Stomach smooth muscle (tissue), 2 donors: Measurements from ENCODE around the gene ZSCAN16.
"Not testable (repeated sequence)": the region's sequence is repeated elsewhere in the genome, so short reads cannot be mapped to it uniquely, and the experiment has no call there.

Source experiments
- H3K27ac ChIP-seq: one replicate; pipeline ENCODE4 v1.7.0; 2013; ENCODE audit warnings: mild to moderate bottlenecking, low read length, inconsistent platforms
- H3K27me3 ChIP-seq, 2 donors: one replicate each; pipeline ENCODE4 v1.7.0; 2013; ENCODE audit warnings: low read length in 2 of 2; ENCODE audit not compliant: insufficient read depth in 2 of 2, control insufficient read depth in 1 of 2
- H3K36me3 ChIP-seq, 2 donors: one replicate each; pipeline ENCODE4 v1.7.0; 2013; ENCODE audit warnings: low read length in 2 of 2; ENCODE audit not compliant: control insufficient read depth in 2 of 2, insufficient read depth in 2 of 2
- H3K4me1 ChIP-seq: one replicate; pipeline ENCODE4 v1.7.0; 2013; ENCODE audit warnings: low read length; ENCODE audit not compliant: control insufficient read depth, insufficient read depth
- H3K4me3 ChIP-seq, 2 donors: one replicate each; pipeline ENCODE4 v1.7.0; 2013; ENCODE audit warnings: low read length in 2 of 2
- H3K9ac ChIP-seq, 2 donors: one replicate each; pipeline ENCODE4 v1.7.0; 2013; ENCODE audit warnings: low read length in 2 of 2, mild to moderate bottlenecking in 1 of 2
- H3K9me3 ChIP-seq, 2 donors: one replicate each; pipeline ENCODE4 v1.7.0; 2013; ENCODE audit warnings: low read length in 2 of 2; ENCODE audit not compliant: control insufficient read depth in 2 of 2
- donor health status: healthy.
- donor health status: Pancreatic carcinoma.

ZSCAN16 gene

GRCh38 chr6:28104392-28105244, 19.8 kb upstream of the ZSCAN16 start:
- Histone ChIP-seq H3K4me3 (peak overlapping the region; percentile 86 to 90), H3K4me1 (peaks cover 9% of the 10 kb centered on the region), H3K27ac (peak overlapping the region; percentile 60), H3K9ac (peak overlapping the region; percentile 89 to 90), H3K27me3 (no peaks in the 10 kb centered on the region), H3K36me3 (no peaks in the 10 kb centered on the region), H3K9me3 (no peaks in the 10 kb centered on the region)

GRCh38 chr6:28105245-28105639, 19.2 kb upstream of the ZSCAN16 start:
- Histone ChIP-seq H3K27me3 (no peaks in the 10 kb centered on the region), H3K4me3 (peak overlapping the region; percentile 86 to 90), H3K4me1 (peaks cover 9% of the 10 kb centered on the region), H3K9me3 (no peaks in the 10 kb centered on the region), H3K9ac (peak overlapping the region; percentile 89 to 90), H3K27ac (peak overlapping the region; percentile 60), H3K36me3 (no peaks in the 10 kb centered on the region)

GRCh38 chr6:28107506-28107905, 16.9 kb upstream of the ZSCAN16 start:
- Histone ChIP-seq H3K4me1 (peaks cover 9% of the 10 kb centered on the region), H3K9me3 (no peaks in the 10 kb centered on the region), H3K27ac (no peak overlapping the region), H3K4me3 (no peak overlapping the region), H3K9ac (no peak overlapping the region), H3K27me3 (no peaks in the 10 kb centered on the region), H3K36me3 (no peaks in the 10 kb centered on the region)

GRCh38 chr6:28111964-28112363, 12.4 kb upstream of the ZSCAN16 start:
- Histone ChIP-seq H3K27ac (no peak overlapping the region), H3K4me1 (no peaks in the 10 kb centered on the region), H3K36me3 (peaks cover 4 to 7% of the 10 kb centered on the region in 2 donors), H3K9me3 (no peaks in the 10 kb centered on the region), H3K9ac (no peak overlapping the region), H3K4me3 (no peak overlapping the region), H3K27me3 (no peaks in the 10 kb centered on the region)

GRCh38 chr6:28115799-28116198, 8.6 kb upstream of the ZSCAN16 start:
- H3K4me1 ChIP-seq, result no peaks in the 10 kb centered on the region
- no peak overlapping the region for H3K27ac ChIP-seq
- H3K9me3 ChIP-seq, result no peaks in the 10 kb centered on the region
- no peaks in the 10 kb centered on the region for H3K27me3 ChIP-seq
- no peak overlapping the region for H3K9ac ChIP-seq
- no peak overlapping the region for H3K4me3 ChIP-seq
- H3K36me3 ChIP-seq, result peaks cover 18% of the 10 kb centered on the region in 2 donors

GRCh38 chr6:28117386-28118050, 6.9 kb upstream of the ZSCAN16 start:
- Histone ChIP-seq H3K4me3 (no peak overlapping the region), H3K36me3 (peaks cover 18% of the 10 kb centered on the region in 2 donors), H3K9ac (no peak overlapping the region), H3K27me3 (no peaks in the 10 kb centered on the region), H3K4me1 (no peaks in the 10 kb centered on the region), H3K27ac (no peak overlapping the region), H3K9me3 (no peaks in the 10 kb centered on the region)

- Histone ChIP-seq H3K36me3 (peaks cover 18% of the 10 kb centered on the region in 2 donors), H3K9me3 (no peaks in the 10 kb centered on the region), H3K4me3 (no peak overlapping the region), H3K4me1 (no peaks in the 10 kb centered on the region), H3K9ac (no peak overlapping the region), H3K27me3 (no peaks in the 10 kb centered on the region), H3K27ac (no peak overlapping the region)
Observed at GRCh38 chr6:28118217-28118616, 6.2 kb upstream of the ZSCAN16 start.

GRCh38 chr6:28121876-28122275, 2.5 kb upstream of the ZSCAN16 start:
- Histone ChIP-seq H3K4me1 (peaks cover 4% of the 10 kb centered on the region), H3K36me3 (peaks cover 13 to 15% of the 10 kb centered on the region in 2 donors), H3K9ac (no peak overlapping the region), H3K27me3 (no peaks in the 10 kb centered on the region), H3K27ac (no peak overlapping the region), H3K9me3 (no peaks in the 10 kb centered on the region), H3K4me3 (no peak overlapping the region)

- not testable (repeated sequence) for H3K4me1 ChIP-seq, H3K27me3 ChIP-seq, H3K27ac ChIP-seq, H3K9me3 ChIP-seq, H3K4me3 ChIP-seq, H3K9ac ChIP-seq
- H3K36me3 ChIP-seq, result peaks cover 15% of the 10 kb centered on the region in 2 donors
Observed at GRCh38 chr6:28122283-28122682, 2.1 kb upstream of the ZSCAN16 start.

GRCh38 chr6:28124971-28125353, 553 bp downstream of the ZSCAN16 start:
- Histone ChIP-seq H3K27ac (peak overlapping the region; percentile 42), H3K27me3 (no peaks in the 10 kb centered on the region), H3K9me3 (no peaks in the 10 kb centered on the region), H3K36me3 (peaks cover 12 to 22% of the 10 kb centered on the region in 2 donors), H3K4me1 (peaks cover 4% of the 10 kb centered on the region), H3K9ac (peak overlapping the region; percentile 82 to 86), H3K4me3 (peak overlapping the region; percentile 85 to 91)

- H3K9me3 ChIP-seq, result no peaks in the 10 kb centered on the region
- H3K27ac ChIP-seq, result no peak overlapping the region
- peaks cover 4% of the 10 kb centered on the region for H3K4me1 ChIP-seq
- no peaks in the 10 kb centered on the region for H3K27me3 ChIP-seq
- no peak overlapping the region for H3K9ac ChIP-seq
- H3K36me3 ChIP-seq, result peaks cover 8 to 20% of the 10 kb centered on the region in 2 donors
- peak overlapping the region in 1 of 2 donors; percentile 85 for H3K4me3 ChIP-seq
Observed at GRCh38 chr6:28125401-28125800, 992 bp downstream of the ZSCAN16 start.
